HAP-1 (cell line): ENCODE measurements around the gene P3H3.

ENCODE experiments used
- DNase-seq, 2 experiments: peaks; one replicate each; pipeline ENCODE4 v3.0.0-alpha.2; 2016 to 2020; ENCODE audit warnings: low spot score in 2 of 2
- H3K27me3 ChIP-seq: fragments of 250-450 bp; sonication (Bioruptor Pico); 2 replicates; pipeline ENCODE4 v1.5.1; 2020; ENCODE audit warnings: low read depth, mild to moderate bottlenecking, moderate library complexity
- H3K36me3 ChIP-seq: fragments of 250-450 bp; sonication (Bioruptor Pico); replicated peaks from 2 replicates; pipeline ENCODE4 v1.5.1; 2020; ENCODE audit warnings: mild to moderate bottlenecking
- H3K4me1 ChIP-seq: fragments of 250-450 bp; sonication (Bioruptor Pico); 2 replicates; pipeline ENCODE4 v1.5.1; 2020; ENCODE audit warnings: mild to moderate bottlenecking
- H3K4me3 ChIP-seq: fragments of 250-450 bp; sonication (Bioruptor Pico); 2 replicates; pipeline ENCODE4 v1.5.1; 2020; ENCODE audit warnings: mild to moderate bottlenecking, moderate library complexity
- H3K9me3 ChIP-seq: fragments of 250-450 bp; sonication (Bioruptor Pico); 2 replicates; pipeline ENCODE4 v1.5.1; 2020; ENCODE audit warnings: mild to moderate bottlenecking, moderate library complexity
- in situ Hi-C: fragments of 300-500 bp; cut with MboI; formaldehyde crosslinking; loops from 3 replicates; pipeline ENCODE4 v1.14.3; 2020; ENCODE audit warnings: low sequenced_read_pairs, inconsistent platforms, mixed read lengths

The P3H3 gene

GRCh38 chr12:6826125-6826733 lies 2.0 kb upstream of the P3H3 start:
- H3K27me3 ChIP-seq: no peaks in the 10 kb centered on the region
- peaks cover 20% of the 10 kb centered on the region for H3K4me1 ChIP-seq
- H3K9me3 ChIP-seq: no peaks in the 10 kb centered on the region
- DNase-seq: no peak
- H3K4me3 ChIP-seq: no peak overlapping the region
- H3K36me3 ChIP-seq: peaks cover 22% of the 10 kb centered on the region
- in situ Hi-C loops: loop anchor here (5.0 kb wide), 1 partner anchor 74 kb away; the partner anchor contains the start of gene MLF2

DNA sequence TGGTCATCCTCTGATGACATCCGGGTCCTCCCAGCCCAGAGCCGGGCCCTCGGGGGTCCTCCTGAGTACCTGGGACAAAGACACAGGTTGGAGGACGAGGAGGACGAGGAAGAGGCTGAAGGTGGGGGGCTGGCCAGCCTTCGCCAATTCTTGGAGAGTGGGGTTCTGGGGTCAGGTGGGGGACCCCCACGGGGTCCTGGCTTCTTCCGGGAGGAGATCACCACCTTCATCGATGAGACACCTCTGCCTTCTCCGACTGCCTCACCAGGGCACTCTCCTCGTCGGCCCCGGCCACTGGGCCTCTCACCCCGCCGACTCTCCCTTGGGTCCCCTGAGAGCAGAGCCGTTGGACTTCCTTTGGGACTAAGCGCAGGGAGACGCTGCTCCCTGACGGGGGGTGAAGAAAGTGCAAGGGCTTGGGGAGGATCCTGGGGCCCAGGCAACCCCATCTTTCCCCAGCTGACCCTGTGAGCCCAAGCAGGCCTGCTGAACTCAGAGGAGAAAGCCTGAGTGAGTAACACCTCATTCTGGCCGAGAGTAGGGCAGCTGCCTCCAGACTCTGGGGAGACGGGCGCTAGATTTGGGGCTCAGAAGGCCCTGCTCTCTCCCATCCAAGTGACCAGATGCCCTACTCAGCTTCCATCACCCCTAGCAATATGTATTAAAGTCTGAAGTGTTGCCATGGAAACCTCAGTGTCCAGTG lies 1.3 kb upstream of the P3H3 start:
- in situ Hi-C loops: loop anchor here (5.0 kb wide), 1 partner anchor 75 kb away; the partner anchor contains the start of gene MLF2
- peaks cover 28% of the 10 kb centered on the region for H3K36me3 ChIP-seq
- H3K4me3 ChIP-seq: no peak overlapping the region
- no peak for DNase-seq
- H3K27me3 ChIP-seq: no peaks in the 10 kb centered on the region
- H3K9me3 ChIP-seq: no peaks in the 10 kb centered on the region
- H3K4me1 ChIP-seq: peaks cover 18% of the 10 kb centered on the region

GRCh38 chr12:6827437-6827911 lies 733 bp upstream of the P3H3 start:
- 0 out of 2 replicates have a peak overlapping the region, but pooled peaks have one; percentile 12 for H3K4me3 ChIP-seq
- peaks cover 32% of the 10 kb centered on the region for H3K36me3 ChIP-seq
- H3K4me1 ChIP-seq: peaks cover 15% of the 10 kb centered on the region
- no peaks in the 10 kb centered on the region for H3K27me3 ChIP-seq
- H3K9me3 ChIP-seq: no peaks in the 10 kb centered on the region
- in situ Hi-C loops: loop anchor here (5.0 kb wide), 1 partner anchor 75 kb away; the partner anchor contains the start of gene MLF2
- DNase-seq: peak; percentile 91 to 97

- in situ Hi-C loops: loop anchor here (5.0 kb wide), 1 partner anchor 77 kb away; the partner anchor contains the start of gene MLF2
- Histone ChIP-seq H3K4me1 (peaks cover 12% of the 10 kb centered on the region), H3K27me3 (no peaks in the 10 kb centered on the region), H3K4me3 (peak overlapping the region; percentile 93), H3K9me3 (no peaks in the 10 kb centered on the region), H3K36me3 (peaks cover 44% of the 10 kb centered on the region)
- DNase-seq: peak in 1 of 2 experiments; percentile 60
These were observed 751 bp downstream of the P3H3 start for GRCh38 chr12:6828781-6829535.

- peaks cover 51% of the 10 kb centered on the region for H3K36me3 ChIP-seq
- no peaks in the 10 kb centered on the region for H3K27me3 ChIP-seq
- no peaks in the 10 kb centered on the region for H3K9me3 ChIP-seq
- DNase-seq: peak; percentile 37 to 77
- H3K4me1 ChIP-seq: peaks cover 12% of the 10 kb centered on the region
- in situ Hi-C loops: loop anchor here (5.0 kb wide), 1 partner anchor 77 kb away; the partner anchor contains the start of gene MLF2
- peak overlapping the region; percentile 93 for H3K4me3 ChIP-seq
These were observed 1.5 kb downstream of the P3H3 start for GRCh38 chr12:6829536-6830220.

DNA sequence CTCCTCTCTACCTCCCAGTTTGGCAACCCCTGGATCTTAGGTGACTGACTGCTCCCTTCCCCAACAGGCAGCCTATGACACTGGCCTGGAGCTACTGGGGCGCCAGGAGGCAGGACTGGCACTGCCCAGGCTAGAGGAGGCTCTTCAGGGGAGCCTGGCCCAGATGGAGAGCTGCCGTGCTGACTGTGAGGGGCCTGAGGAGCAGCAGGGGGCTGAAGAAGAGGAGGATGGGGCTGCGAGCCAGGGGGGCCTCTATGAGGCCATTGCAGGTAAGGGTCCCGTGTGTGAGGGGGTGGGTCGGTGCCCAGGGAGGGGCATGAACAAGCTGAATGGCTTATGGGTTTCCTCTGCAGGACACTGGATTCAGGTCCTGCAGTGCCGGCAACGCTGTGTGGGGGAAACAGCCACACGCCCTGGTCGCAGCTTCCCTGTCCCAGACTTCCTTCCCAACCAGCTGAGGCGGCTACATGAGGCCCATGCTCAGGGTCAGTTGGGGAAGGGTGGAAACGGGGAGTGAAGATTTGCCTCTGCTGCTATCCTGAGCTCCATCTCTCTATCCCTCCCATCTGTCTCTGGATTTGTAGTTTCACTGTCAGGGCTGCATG lies 2.2 kb downstream of the P3H3 start:
- no peak for DNase-seq
- H3K27me3 ChIP-seq: no peaks in the 10 kb centered on the region
- in situ Hi-C loops: no loop called here
- H3K4me1 ChIP-seq: peaks cover 12% of the 10 kb centered on the region
- peaks cover 56% of the 10 kb centered on the region for H3K36me3 ChIP-seq
- H3K4me3 ChIP-seq: peak overlapping the region; percentile 93
- no peaks in the 10 kb centered on the region for H3K9me3 ChIP-seq

DNA sequence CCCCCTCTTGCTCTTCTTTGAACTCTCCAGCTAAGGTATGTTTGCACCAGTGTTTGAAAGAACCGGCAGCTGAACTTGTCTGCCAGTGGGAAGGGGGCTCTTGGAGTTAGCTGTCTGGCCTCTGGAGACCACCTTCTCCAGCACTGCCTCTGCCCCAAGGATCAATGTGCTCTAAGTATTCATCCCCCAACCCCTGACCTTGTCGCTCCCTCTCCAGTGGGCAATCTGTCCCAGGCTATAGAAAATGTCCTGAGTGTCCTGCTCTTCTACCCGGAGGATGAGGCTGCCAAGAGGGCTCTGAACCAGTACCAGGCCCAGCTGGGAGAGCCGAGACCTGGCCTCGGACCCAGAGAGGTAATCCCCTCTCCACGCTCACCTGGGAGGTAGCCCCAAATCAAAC lies 2.8 kb downstream of the P3H3 start:
- no peak overlapping the region for H3K4me3 ChIP-seq
- no peaks in the 10 kb centered on the region for H3K9me3 ChIP-seq
- no peak for DNase-seq
- H3K36me3 ChIP-seq: peaks cover 60% of the 10 kb centered on the region
- no peaks in the 10 kb centered on the region for H3K27me3 ChIP-seq
- in situ Hi-C loops: no loop called here
- H3K4me1 ChIP-seq: peaks cover 12% of the 10 kb centered on the region

DNA sequence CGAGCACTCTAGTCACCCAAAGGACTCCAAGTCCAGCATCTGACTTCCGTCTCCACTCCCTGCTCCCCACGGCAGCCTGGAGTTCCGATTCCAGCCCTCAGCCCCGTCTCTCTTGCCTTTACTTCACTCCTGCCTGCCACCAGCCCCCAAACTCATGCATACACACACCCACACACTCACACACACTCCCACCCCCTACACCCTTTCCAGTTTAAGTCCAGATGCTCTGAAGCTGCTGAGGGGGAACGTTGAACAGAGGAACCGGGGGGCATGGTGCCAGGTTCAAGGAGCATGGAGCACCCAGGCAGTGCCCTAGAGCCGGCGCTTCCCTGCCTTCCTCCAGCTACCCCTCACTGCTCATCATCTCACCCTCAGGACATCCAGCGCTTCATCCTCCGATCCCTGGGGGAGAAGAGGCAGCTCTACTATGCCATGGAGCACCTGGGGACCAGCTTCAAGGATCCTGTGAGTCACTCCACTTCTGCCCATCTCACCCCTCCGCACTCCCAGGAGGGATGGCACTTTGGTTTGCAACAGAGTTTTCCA lies 3.3 kb downstream of the P3H3 start:
- peaks cover 12% of the 10 kb centered on the region for H3K4me1 ChIP-seq
- no peaks in the 10 kb centered on the region for H3K27me3 ChIP-seq
- in situ Hi-C loops: no loop called here
- no peaks in the 10 kb centered on the region for H3K9me3 ChIP-seq
- H3K36me3 ChIP-seq: peaks cover 65% of the 10 kb centered on the region
- no peak for DNase-seq
- no peak overlapping the region for H3K4me3 ChIP-seq

DNA sequence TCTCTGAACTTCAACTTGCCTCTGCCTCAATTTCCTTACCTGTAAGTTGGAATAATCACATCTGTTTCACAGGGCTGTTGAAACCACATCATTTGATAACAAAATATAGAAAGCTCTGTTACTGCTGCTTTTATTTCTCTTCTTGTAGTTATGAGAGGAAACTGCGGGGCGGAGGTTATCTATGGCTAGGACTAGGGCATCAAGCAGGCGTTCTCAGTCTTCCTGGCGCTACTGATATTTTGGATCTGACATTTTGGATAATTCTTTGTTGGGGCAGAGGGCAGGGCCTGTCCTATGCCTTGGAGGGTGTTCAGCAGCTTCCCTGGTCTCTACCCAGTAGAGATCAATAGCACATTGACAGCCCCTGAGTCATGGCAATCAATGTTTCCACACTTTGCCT lies 3.9 kb downstream of the P3H3 start:
- Histone ChIP-seq H3K27me3 (no peaks in the 10 kb centered on the region), H3K9me3 (no peaks in the 10 kb centered on the region), H3K36me3 (peaks cover 71% of the 10 kb centered on the region), H3K4me3 (no peak overlapping the region), H3K4me1 (peaks cover 11% of the 10 kb centered on the region)
- DNase-seq: no peak
- in situ Hi-C loops: no loop called here

DNA sequence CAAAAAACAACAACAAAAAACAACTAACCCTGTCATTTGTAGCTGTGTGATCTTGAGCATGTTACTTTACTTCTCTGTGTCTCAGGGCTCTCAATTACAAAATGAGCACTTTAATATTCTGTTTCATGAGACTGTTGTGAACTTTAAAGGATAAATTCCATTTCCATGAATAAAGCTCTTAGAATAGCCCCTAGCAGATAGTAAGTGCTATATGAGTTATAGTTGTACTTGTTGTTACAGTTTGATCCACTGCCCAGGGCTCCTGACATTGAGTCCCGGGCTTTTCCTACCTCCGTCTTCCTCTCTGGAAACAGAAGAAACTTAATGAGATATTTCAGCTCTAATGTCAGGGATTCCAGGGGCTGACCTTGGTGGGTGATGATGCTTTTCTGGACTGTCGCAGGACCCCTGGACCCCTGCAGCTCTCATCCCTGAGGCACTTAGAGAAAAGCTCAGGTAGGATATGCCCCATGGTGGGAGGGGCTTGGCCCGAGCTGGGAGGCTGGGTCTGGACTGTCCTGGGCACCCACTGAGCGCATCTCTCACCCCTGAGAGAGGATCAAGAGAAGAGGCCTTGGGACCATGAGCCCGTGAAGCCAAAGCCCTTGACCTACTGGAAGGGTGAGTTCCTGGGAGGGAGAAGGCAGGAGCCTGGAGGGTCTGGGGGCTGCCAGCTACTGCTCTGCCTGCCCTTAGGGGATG lies 5.1 kb downstream of the P3H3 start:
- H3K9me3 ChIP-seq: no peaks in the 10 kb centered on the region
- in situ Hi-C loops: no loop called here
- H3K36me3 ChIP-seq: peaks cover 84% of the 10 kb centered on the region
- no peak for DNase-seq
- peaks cover 6% of the 10 kb centered on the region for H3K4me1 ChIP-seq
- no peaks in the 10 kb centered on the region for H3K27me3 ChIP-seq
- no peak overlapping the region for H3K4me3 ChIP-seq

GRCh38 chr12:6834254-6834653 lies 6.0 kb downstream of the P3H3 start:
- Histone ChIP-seq H3K9me3 (no peaks in the 10 kb centered on the region), H3K4me1 (peaks cover 6% of the 10 kb centered on the region), H3K4me3 (no peak overlapping the region), H3K27me3 (no peaks in the 10 kb centered on the region), H3K36me3 (peaks cover 90% of the 10 kb centered on the region)
- DNase-seq: no peak
- in situ Hi-C loops: no loop called here

DNA sequence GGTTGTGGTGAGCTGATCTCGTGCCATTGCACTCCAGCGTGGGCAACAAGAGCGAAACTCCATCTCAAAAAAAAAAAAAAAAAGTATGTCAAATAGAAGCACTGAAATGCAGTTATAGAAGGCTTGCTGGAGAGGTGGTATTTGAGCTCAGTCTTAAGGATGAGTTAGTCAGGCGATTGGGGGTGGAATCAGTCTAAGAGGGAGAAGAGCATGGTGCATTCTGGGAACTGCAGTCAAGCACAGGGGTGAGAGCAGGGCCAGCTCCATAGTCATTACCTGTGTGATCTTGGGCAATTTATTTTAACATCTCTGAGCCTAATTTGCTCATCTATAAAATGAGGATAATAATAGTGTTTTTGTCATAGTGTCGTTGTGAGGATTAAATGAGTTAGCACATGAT lies 6.7 kb downstream of the P3H3 start:
- H3K4me3 ChIP-seq: no peak overlapping the region
- no peak for DNase-seq
- in situ Hi-C loops: no loop called here
- no peaks in the 10 kb centered on the region for H3K27me3 ChIP-seq
- H3K4me1 ChIP-seq: peaks cover 3% of the 10 kb centered on the region
- H3K9me3 ChIP-seq: no peaks in the 10 kb centered on the region
- peaks cover 91% of the 10 kb centered on the region for H3K36me3 ChIP-seq
